8988T (cell line): ENCODE results near the gene NAA30.
"Not testable (repeated sequence)": the region's sequence is repeated elsewhere in the genome, so short reads cannot be mapped to it uniquely, and the experiment has no call there.

Experiments used
- DNase-seq: peaks from one replicate; pipeline ENCODE4 v3.0.0; 2011

NAA30 gene

GRCh38 chr14:57390037-57390805 is at the start of gene NAA30:
TSS of gene NAA30 (plus strand) at chr14:57390586. CDS start at chr14:57390958, 372 bp downstream.
- DNase-seq, result peak; percentile 69

DNA sequence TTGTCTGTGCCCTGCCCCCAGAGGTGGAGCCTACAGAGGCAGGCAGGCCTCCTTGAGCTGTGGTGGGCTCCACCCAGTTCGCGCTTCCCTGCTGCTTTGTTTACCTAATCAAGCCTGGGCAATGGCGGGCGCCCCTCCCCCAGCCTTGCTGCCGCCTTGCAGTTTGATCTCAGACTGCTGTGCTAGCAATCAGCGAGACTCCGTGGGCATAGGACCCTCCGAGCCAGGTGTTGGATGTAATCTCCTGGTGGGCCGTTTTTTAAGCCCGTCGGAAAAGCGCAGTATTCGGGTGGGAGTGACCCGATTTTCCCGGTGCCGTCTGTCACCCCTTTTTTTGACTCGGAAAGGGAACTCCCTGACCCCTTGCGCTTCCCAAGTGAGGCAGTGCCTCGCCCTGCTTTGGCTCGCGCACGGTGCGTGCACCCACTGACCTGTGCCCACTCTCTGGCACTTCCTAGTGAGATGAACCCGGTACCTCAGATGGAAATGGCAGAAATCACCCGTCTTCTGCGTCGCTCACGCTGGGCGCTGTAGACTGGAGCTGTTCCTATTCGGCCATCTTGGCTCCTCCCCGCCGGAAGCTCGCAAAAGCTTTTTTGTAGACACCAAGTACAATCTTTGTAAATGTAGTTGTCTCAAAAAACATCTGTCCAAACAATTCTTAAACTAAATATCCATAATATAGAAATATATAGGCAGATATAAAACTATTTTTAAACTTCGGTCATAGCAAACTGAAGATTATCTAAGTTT is 46.7 kb upstream of the NAA30 start:
- DNase-seq, result not testable (repeated sequence)

GRCh38 chr14:57345106-57345505 is 45.3 kb upstream of the NAA30 start:
- DNase-seq, result no peak

GRCh38 chr14:57346741-57347140 is 43.6 kb upstream of the NAA30 start:
- DNase-seq, result no peak

GRCh38 chr14:57352396-57353170 is 37.8 kb upstream of the NAA30 start:
- no peak for DNase-seq

DNA sequence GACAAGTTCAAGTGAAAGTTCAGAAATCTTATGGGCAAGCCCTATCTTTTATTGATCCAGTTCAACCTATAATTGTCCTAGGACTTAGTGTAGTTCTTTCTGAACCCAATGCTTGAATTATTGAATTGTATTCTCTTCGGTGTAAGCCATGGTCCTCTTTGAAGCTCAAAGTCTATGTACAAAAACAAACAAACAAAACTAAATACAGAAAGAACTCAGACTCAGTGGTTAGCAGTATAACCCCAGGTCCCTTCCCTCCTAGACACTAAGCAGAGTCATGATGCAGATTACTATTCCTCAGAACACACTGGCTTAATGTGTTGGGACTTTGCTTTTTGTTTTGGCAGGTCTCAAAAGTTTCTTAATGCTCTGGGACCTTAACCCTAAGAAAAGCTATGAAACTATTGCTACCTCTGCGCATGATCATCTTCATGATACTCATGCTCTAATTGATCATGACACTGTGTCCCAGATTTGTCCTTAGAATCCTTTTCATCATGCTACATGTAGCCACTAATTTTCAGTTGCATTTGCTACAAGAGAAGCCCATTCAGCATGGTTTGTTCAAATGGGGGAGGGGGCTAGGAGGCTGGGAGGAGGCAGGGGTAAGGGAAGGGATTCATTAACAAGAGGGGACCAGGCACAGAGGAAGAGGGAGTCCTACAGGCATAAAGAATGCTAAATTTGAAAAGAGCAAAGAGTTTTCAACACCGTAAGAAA is 35.1 kb upstream of the NAA30 start:
- no peak for DNase-seq

DNA sequence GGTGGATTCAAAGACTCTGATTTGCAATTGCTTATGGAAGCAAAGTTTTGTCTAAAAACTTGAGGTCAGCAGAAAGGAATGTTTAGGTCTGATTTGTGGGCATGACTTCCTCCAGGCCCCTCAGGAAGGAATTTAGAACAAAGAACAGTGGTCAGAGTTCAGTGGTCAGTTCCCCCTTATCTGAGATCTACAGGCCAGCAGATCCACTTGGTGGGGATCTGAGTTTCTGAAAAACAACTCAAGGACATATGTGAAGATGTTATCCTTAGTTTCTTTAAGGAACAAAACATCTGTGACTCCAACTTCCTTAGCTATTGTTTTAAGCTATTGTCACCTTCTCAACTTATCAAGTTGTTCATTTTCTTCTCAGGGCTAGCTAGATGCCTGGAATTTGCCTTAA is 28.0 kb upstream of the NAA30 start:
- DNase-seq, result no peak

DNA sequence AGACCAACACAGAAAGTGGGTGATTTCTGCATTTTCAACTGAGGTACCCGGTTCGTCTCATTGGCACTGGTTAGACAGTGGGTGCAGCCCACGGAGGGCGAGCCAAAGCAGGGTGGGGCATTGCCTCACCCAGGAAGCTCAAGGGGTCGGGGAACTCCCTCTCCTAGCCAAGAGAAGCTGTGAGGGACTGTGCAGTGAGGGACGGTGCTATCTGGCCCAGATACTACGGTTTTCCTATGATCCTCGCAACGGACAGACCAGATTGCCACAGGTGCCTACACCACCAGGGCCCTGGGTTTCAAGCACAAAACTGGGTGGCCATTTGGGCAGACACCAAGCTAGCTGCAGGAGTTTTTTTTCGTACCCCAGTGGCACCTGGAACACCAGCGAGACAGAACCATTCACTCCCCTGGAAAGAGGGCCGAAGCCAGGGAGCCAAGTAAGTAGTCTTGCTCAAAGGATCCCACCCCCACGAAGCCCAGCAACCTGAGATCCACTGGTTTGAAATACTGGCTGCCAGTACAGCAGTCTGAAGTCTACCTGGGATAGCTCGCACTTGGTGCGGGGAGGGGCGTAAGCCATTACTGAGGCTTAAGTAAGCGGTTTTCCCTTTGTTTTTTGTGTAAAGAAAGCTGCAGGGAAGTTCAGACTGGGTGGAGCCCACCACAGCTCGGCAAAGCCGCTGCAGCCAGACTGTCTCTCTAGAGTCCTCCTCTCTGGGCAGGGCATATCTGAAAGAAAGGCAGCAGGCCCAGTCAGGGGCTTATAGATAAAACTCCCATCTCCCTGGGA is 25.5 kb upstream of the NAA30 start:
- DNase-seq, result no peak

GRCh38 chr14:57370187-57370586 is 20.2 kb upstream of the NAA30 start:
- DNase-seq, result not testable (repeated sequence)

DNA sequence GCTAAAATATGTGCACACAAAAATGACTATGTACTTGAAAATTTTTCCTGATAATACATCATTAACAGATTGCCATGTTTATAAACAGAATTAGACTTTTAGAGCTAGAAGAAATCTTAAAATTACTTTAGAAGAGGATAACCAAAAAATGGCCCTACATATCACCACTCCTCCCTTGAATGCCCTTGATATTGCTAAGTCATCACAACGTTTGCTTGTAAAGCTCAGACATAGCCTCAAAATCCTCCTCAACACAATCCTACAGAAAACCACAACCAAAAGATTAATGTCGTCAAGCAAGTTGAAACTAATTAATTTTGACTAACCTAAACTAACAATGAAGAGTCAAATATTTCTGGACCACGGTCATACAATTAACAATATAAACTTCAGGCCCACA is 19.4 kb upstream of the NAA30 start:
- DNase-seq, result no peak

DNA sequence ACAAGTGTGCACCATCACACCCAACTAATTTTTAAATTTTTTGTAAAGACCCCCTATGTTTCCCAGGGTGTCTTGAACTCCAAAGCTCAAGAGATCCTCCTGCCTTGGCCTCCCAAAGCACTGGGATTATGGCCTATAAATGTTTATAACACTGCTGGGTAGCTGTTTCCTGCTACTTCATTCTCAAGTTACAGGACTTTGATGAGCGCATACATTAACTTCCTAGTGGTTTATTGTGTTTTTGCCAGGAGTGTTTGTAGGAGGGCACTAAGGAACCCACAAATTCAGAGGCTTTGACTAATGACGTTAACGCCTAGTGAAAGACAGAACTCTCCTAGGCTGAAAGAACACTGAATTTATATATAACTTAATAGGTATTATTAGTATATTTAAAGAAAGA is 15.2 kb upstream of the NAA30 start:
- no peak for DNase-seq

- DNase-seq, result no peak
Measured at GRCh38 chr14:57378661-57379060, 11.7 kb upstream of the NAA30 start.

DNA sequence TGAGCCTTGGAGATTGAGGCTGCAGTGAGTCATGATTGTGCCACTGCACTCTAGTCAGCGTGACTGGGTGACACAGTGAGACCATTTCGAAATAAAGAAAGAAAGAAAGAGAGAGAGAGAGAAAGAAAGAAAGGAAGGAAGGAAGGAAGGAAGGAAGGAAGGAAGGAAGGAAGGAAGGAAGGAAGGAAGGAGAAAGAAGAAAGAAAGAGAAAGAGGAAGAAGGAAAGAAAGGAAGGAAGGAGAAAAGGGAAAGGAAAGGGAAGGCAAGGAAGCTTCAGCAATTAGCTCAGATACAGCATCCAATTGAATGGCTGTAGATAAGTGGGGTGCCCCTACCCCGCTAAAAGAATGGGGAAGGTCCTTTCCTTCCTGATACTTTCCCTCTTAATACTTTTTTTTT is 9.5 kb upstream of the NAA30 start:
- no peak for DNase-seq

DNA sequence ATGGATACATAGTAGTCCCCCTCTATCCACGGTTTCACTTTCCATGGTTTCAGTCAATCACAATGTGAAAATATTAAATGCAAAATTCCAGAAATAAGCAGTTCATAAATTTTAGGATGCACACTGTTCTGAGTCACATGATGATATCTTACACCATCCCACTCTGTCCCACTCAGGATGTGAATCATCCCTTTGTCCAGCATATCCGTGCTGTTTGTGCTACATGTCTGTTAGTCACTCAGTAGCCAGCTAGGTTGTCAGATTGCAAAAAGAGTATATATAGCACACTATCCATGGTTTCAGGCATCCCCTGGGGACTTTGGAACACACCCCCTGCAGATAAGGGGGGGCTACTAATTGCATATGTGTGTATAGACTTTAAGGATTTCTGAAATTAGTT is 8.1 kb upstream of the NAA30 start:
- no peak for DNase-seq

DNA sequence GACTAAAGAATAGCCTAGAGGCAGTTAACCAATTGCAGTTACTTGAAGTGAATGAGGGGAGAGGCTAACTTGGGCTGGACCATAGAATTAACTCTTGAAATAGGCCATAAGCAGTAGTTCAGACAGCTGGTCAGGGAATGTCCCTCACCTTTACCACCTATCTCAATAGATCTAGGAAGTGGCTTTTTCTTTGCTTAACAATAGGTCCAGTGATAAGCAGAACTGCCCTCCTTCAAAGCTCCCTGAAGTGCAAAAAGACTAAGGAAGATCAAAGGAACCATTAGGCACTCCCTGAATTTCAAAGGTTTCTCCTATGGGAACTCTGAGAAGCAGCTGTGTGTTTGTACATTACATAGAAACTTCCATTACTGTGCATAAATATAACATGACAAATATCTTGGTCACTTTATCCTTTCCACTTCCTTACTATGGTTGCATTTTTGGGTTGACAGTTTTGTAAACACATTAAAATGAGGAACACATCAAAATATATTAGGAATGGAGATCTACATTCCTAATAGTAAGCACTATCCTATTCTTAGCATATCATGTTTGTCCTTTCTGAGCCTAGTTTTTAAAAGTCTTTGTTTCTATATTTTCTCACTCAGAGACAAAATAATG is 7.2 kb upstream of the NAA30 start:
- DNase-seq, result no peak

DNA sequence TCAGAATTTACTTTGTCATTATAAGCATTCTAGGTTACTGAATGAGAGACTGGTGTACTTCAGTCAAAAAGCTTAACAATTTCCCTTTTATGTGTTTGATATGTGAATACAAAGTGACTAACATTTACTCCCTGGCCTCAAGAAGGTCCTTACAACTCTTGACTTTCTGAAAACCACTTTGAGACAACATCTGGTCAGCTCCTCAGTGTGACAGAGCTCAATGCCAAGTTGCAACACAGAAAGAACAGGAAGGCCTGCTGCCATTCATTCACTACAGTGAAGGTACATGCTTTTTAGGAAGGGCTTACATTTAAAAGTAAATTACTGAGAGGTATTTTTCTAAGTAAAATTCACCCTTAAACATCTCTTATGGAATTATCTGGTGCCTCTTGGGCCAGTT is 2.3 kb upstream of the NAA30 start:
- DNase-seq, result no peak

DNA sequence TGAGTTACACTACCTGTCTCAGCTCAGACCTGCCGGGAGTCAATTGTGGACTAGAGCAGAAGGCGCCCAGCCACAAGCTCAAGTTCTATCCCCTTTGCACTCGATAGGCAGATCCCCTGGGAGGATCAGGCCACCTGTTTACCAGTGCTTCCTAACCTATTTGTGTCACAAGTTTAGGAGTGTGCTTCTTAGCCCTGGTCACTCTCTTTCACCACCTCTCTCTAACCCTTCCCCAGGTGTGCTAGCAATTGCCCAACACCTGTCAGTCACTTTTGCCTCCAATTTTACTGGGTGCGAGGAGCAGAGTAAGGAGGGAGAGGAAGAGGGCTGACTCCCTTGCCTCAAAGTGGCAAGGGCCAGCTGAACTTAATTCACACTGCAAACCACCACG is 745 bp upstream of the NAA30 start:
- no peak for DNase-seq

DNA sequence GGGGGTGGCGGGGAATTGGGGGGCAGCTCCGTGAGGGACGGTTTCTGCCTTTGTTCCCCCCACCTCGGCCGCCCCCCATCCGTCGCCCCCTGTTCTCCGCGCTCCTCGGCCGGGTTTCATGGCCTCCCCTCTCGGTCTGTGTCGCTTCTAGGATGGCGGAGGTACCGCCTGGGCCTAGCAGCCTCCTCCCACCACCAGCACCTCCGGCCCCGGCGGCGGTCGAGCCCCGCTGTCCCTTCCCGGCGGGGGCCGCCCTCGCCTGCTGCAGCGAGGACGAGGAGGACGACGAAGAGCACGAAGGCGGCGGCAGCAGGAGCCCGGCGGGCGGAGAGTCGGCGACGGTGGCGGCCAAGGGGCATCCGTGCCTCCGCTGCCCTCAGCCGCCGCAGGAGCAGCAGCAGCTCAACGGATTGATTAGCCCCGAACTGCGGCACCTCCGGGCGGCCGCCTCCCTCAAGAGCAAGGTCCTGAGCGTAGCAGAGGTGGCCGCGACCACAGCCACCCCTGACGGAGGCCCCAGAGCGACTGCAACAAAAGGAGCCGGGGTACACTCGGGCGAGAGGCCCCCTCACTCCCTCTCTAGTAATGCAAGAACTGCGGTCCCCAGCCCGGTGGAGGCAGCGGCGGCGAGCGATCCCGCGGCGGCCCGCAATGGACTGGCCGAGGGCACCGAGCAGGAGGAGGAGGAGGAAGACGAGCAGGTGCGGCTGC is 575 bp downstream of the NAA30 start:
- DNase-seq, result no peak

GRCh38 chr14:57391517-57392195 is 1.3 kb downstream of the NAA30 start:
- DNase-seq, result no peak

DNA sequence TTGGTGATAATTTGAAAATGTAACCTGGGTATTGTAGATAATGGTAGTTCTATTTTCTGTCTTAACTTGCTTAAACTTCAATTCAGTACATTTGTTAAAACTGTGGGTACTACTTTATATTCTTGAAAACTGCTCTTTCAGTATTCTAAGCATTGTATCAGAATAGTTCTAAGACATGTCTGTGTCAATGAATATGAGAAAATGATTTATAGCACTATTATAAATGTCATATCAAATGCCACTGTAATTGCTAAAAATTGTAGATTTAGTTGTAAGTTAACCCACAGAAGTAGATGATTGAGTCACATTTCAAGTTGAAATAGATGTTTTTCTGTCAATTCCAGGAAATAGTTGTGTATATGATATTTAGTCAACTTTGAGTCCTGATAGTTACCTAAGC is 2.4 kb downstream of the NAA30 start:
- no peak for DNase-seq
